ENCODE results near the gene LYPLA2.

GRCh38 chr1:23790696-23791515 is at the start of gene LYPLA2:
- TF ChIP-seq POLR2A (IDR thresholded peaks at IDR 0.05) (peak in 1 of 2 donors; percentile 56), CTCF (IDR thresholded peaks at IDR 0.05) (no peak)

All from thyroid gland (tissue), 4 donors.